Tibial nerve (tissue), 4 donors: ENCODE measurements around the gene RIBC2. TPM values are rescaled to one million over a fixed set of nuclear protein-coding genes. Genes with fewer than 3 reads are reported as not detected.
"Not testable (repeated sequence)": the region's sequence is repeated elsewhere in the genome, so short reads cannot be mapped to it uniquely, and the experiment has no call there.

Experiments
- DNase-seq, 2 donors: peaks; one replicate each; pipeline ENCODE4 v3.0.0-alpha.2; 2019; ENCODE audit warnings: low spot score in 2 of 2
- H3K27ac ChIP-seq, 4 donors: fragments of 200-600 bp; sonication (generic) in 3 of 4; one replicate each; pipeline ENCODE4 v1.5.1; 2017 to 2019; ENCODE audit warnings: mild to moderate bottlenecking in 1 of 4
- H3K27me3 ChIP-seq, 2 donors: fragments of 200-600 bp; sonication (generic) in 1 of 2; one replicate each; pipeline versions ENCODE4 v1.5.1 to v1.6.0; 2017 to 2019
- H3K36me3 ChIP-seq, 3 donors: fragments of 200-600 bp; sonication (generic); one replicate each; pipeline ENCODE4 v1.5.1; 2018 to 2019
- H3K4me1 ChIP-seq, 4 donors: fragments of 200-600 bp; sonication (generic) in 3 of 4; one replicate each; pipeline ENCODE4 v1.5.1; 2017 to 2019
- H3K4me3 ChIP-seq, 4 donors: fragments of 200-600 bp; sonication (generic) in 3 of 4; one replicate each; pipeline ENCODE4 v1.5.1; 2017 to 2019; ENCODE audit warnings: mild to moderate bottlenecking in 1 of 4, moderate library complexity in 1 of 4
- H3K9me3 ChIP-seq, 4 donors: fragments of 200-600 bp; sonication (generic) in 3 of 4; one replicate each; pipeline ENCODE4 v1.5.1; 2017 to 2019
- EP300 ChIP-seq, 2 donors: sonication (generic); formaldehyde crosslinking; IDR thresholded peaks; one replicate each; pipeline ENCODE4 v1.6.1; 2017; ENCODE audit warnings: antibody characterized with exemption in 2 of 2, mild to moderate bottlenecking in 1 of 2
- POLR2A ChIP-seq, 2 donors: fragments of 450-650 bp; IDR thresholded peaks; one replicate each; pipeline ENCODE4 v1.6.1; 2017; ENCODE audit warnings: antibody characterized with exemption in 2 of 2, mild to moderate bottlenecking in 2 of 2, moderate library complexity in 2 of 2
- WGBS, 2 donors: methylation state at CpG; one replicate each; pipeline ENCODE4 v1.1.5; 2018; 5-methylcytosine and 5-hydroxymethylcytosine counted together
- total RNA-seq, 4 donors: library from RNA; depleted of rRNA; stranded (reverse); fragments of >200 nt; gene quantifications; one replicate each; pipeline ENCODE4 v1.1.0, GENCODE V29; 2016
- TF ChIP-seq, protein P1 (sequence below), 5 experiments: fragments of 200-600 bp in 3 of 5; fragments of 450-650 bp in 2 of 5; sonication (generic) in 3 of 5; IDR thresholded peaks; one replicate each; pipeline ENCODE4 v1.5.1; 2016 to 2019; ENCODE audit warnings: antibody characterized with exemption in 5 of 5, mild to moderate bottlenecking in 3 of 5, moderate library complexity in 2 of 5

RIBC2 gene
- total RNA-seq, 4 donors from 2014 or later, result 0.42 TPM; not detected in 3

DNA sequence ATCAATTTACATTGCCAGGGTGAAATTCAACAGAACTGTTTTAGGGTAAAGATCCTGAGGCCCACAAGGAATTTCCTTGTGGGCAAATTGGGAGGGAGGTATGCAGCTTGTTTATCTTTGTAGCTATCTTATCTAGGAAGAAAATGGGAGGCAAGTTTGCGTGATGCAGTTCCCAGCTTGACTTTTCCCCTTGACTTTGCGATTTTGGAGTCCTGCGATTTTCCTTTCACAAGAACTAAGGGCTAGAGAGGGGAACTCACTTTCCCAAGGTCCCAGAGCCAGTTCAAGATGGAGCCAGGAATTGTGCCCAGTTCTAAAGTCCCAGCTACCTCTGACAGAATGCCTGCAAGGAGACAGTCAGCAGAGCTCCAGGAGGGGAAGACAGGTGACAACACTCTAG lies 30.7 kb downstream of the RIBC2 start:
- H3K9me3 ChIP-seq, result no peaks in the 10 kb centered on the region
- no peaks in the 10 kb centered on the region for H3K27me3 ChIP-seq
- no peak overlapping the region for H3K27ac ChIP-seq
- DNase-seq, result no peak
- WGBS, 2 donors, result 93 to 94% methylated on average over 3 of the region's 3 CpGs
- no peak overlapping the region for H3K4me3 ChIP-seq
- H3K36me3 ChIP-seq, result no peaks in the 10 kb centered on the region
- TF ChIP-seq EP300 (IDR thresholded peaks at IDR 0.05) (no peak), POLR2A (IDR thresholded peaks at IDR 0.05) (no peak)
- TF ChIP-seq, protein P1, sequence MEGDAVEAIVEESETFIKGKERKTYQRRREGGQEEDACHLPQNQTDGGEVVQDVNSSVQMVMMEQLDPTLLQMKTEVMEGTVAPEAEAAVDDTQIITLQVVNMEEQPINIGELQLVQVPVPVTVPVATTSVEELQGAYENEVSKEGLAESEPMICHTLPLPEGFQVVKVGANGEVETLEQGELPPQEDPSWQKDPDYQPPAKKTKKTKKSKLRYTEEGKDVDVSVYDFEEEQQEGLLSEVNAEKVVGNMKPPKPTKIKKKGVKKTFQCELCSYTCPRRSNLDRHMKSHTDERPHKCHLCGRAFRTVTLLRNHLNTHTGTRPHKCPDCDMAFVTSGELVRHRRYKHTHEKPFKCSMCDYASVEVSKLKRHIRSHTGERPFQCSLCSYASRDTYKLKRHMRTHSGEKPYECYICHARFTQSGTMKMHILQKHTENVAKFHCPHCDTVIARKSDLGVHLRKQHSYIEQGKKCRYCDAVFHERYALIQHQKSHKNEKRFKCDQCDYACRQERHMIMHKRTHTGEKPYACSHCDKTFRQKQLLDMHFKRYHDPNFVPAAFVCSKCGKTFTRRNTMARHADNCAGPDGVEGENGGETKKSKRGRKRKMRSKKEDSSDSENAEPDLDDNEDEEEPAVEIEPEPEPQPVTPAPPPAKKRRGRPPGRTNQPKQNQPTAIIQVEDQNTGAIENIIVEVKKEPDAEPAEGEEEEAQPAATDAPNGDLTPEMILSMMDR (IDR thresholded peaks at IDR 0.05), result no peak
- H3K4me1 ChIP-seq, result peaks cover 0 to 12% (median 2%) of the 10 kb centered on the region in 4 donors

DNA sequence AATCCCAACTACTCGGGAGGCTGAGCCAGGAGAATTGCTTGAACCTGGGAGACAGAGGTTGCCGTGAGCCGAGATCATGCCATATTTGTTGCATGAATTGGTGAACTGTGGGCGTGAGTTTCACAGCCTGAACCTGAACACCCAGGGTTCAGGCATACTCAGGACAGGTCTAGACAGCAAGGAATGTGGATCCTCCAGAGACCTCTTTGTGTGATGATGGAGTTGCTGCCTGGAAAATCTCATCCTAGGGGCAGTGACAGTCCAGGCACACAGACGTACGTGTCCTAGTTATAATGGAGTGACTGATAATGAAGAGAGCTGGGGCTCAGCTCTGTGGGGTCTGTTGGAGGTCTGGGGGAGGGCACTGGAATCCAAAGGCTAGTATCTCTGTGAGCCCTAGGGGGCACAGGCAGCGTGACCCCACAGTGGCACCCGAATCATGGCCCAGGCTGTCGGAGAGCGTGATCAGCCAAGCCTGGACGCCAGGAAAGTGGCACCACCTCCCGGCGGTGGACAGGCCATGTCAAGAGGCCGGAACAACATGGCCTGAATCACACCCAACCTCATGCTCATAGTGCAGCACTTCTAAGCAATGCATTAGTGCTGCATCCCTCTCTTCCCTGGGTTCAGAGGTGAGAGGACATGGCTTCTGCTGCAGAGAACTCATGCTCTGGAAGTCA lies 31.7 kb downstream of the RIBC2 start:
- no peaks in the 10 kb centered on the region for H3K36me3 ChIP-seq
- 82 to 92% methylated on average over 14 of the region's 14 CpGs for WGBS, 2 donors
- H3K4me1 ChIP-seq, result peaks cover 0 to 15% (median 2%) of the 10 kb centered on the region in 4 donors
- no peaks in the 10 kb centered on the region for H3K9me3 ChIP-seq
- DNase-seq, result no peak
- H3K27me3 ChIP-seq, result no peaks in the 10 kb centered on the region
- no peak overlapping the region for H3K4me3 ChIP-seq
- no peak overlapping the region for H3K27ac ChIP-seq
- TF ChIP-seq EP300 (IDR thresholded peaks at IDR 0.05), result no peak
- no peak for TF ChIP-seq POLR2A (IDR thresholded peaks at IDR 0.05)

DNA sequence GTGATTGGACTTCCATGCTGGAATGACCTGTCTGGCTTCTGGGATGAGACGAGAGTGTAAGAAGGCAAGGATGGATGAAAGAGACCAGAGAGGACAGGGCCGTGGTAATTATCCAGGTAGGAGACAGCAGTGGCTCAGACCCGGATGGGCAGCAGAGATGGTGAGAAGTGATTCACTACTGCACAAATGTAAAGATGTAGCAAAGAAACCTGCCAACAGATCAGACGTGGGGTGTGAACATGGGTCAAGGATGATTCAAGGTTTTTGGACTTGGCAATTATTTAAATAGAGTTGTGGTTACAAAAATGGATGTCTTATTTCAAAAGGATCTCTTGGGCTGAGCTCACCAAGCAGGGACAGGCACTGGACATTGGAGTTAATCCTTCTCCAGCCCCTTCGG lies 32.7 kb downstream of the RIBC2 start:
- no peaks in the 10 kb centered on the region for H3K36me3 ChIP-seq

DNA sequence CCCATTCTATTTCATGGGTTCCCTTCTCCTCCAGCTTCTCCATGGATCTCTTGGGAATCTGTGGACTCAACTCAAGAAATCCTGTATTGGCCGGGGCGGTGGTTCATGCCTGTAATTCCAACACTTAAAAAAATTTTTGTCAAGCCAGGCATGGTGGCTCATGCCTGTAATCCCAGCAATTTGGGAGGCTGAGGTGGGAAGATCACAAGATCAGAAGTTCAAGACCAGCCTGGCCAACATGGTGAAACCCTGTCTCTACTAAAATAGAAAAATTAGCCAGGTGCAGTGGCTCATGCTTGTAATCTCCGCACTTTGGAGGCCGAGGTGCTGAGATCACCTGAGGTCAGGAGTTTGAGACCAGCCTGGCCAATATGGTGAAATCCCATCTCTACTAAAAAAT lies 34.1 kb downstream of the RIBC2 start:
- H3K4me1 ChIP-seq, result peaks cover 0 to 34% (median 3%) of the 10 kb centered on the region in 4 donors
- 83 to 87% methylated on average over 4 of the region's 4 CpGs for WGBS, 2 donors
- not testable (repeated sequence) for H3K36me3 ChIP-seq, H3K9me3 ChIP-seq, DNase-seq, H3K4me3 ChIP-seq, H3K27me3 ChIP-seq
- peak overlapping the region in 1 of 4 donors; percentile 2 for H3K27ac ChIP-seq

More for the DNA sequence above, 32.7 kb downstream of the RIBC2 start:
- no peak overlapping the region for H3K4me3 ChIP-seq
- no peaks in the 10 kb centered on the region for H3K27me3 ChIP-seq
- H3K9me3 ChIP-seq, result no peaks in the 10 kb centered on the region
- no peak for TF ChIP-seq POLR2A (IDR thresholded peaks at IDR 0.05)
- TF ChIP-seq EP300 (IDR thresholded peaks at IDR 0.05), result no peak
- TF ChIP-seq, protein P1 (IDR thresholded peaks at IDR 0.05), result no peak
- no peak overlapping the region for H3K27ac ChIP-seq
- H3K4me1 ChIP-seq, result peaks cover 0 to 24% (median 2%) of the 10 kb centered on the region in 4 donors
- DNase-seq, result no peak
- 80 to 90% methylated on average over 5 of the region's 5 CpGs for whole genome bisulfite sequencing, 2 donors

DNA sequence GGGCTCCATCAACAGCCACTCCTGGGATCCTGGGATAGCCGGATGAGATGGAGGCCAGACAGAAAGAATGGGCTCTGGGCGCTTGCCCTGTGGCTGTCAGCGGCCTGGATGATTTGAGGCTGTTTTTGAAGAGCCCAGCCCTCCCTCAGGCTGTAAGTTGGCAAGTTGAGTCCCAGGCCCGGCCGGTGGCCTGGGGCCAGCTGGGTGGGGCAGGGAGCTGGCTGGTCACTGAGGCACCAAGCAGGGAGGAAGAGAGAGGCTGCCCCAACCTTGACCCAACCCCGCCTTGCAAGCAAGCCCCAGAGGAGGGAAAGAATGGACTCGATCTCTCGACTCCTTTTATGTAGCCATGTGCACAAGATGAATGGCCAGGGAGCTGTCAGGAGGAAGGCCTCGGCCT lies 34.9 kb downstream of the RIBC2 start:
- no peak overlapping the region for H3K4me3 ChIP-seq
- TF ChIP-seq, protein P1 (IDR thresholded peaks at IDR 0.05), result no peak
- TF ChIP-seq EP300 (IDR thresholded peaks at IDR 0.05) (peak in 1 of 2 donors; percentile 71), POLR2A (IDR thresholded peaks at IDR 0.05) (no peak)
- 49 to 56% methylated on average over 4 to 9 of the region's 9 CpGs for WGBS, 2 donors
- no peaks in the 10 kb centered on the region for H3K36me3 ChIP-seq
- peaks cover 0 to 42% (median 3%) of the 10 kb centered on the region in 4 donors for H3K4me1 ChIP-seq
- H3K27ac ChIP-seq, result peak overlapping the region in 1 of 4 donors; percentile 2
- no peaks in the 10 kb centered on the region for H3K9me3 ChIP-seq
- peak; percentile 57 to 69 for DNase-seq
- no peaks in the 10 kb centered on the region for H3K27me3 ChIP-seq

DNA sequence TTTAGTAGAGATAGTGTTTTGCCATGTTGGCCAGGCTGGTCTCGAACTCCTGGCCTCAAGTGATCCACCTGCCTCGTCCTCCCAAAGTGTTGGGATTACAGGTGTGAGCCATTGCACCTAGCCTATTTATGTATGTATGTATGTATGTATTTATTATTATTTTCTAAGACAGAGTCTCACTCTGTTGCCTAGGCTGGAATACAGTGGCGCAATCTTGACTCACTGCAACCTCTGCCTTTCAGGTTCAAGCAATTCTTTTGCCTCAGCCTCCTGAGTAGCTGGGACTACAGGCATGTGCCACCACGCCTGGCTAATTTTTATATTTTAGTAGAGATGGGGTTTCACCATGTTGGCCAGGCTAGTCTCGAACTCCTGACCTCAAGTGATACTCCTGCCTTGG lies 35.9 kb downstream of the RIBC2 start:
- Histone ChIP-seq H3K27ac (peak overlapping the region in 2 of 4 donors; percentile 84 to 85), H3K4me1 (peaks cover 0 to 42% (median 3%) of the 10 kb centered on the region in 4 donors)
- H3K27me3 ChIP-seq, DNase-seq, H3K9me3 ChIP-seq, H3K36me3 ChIP-seq, H3K4me3 ChIP-seq: not testable (repeated sequence)
- WGBS, 2 donors, result 93 to 96% methylated on average over 5 of the region's 5 CpGs
